Measurements from ENCODE around the gene GNG14.
"Not testable (repeated sequence)": the region's sequence is repeated elsewhere in the genome, so short reads cannot be mapped to it uniquely, and the experiment has no call there.

The GNG14 gene

GRCh38 chr19:12720851-12721655 is 33.3 kb downstream of the GNG14 start:
- peak overlapping the region; percentile 92 for H3K4me3 Mint-ChIP-seq
- peak overlapping the region; percentile 87 for H3K27ac Mint-ChIP-seq
- peaks cover 56% of the 10 kb centered on the region for H3K36me3 Mint-ChIP-seq (ENCODE audit: low read depth)
- H3K4me1 Mint-ChIP-seq (ENCODE audit: low read depth), result peaks cover 41% of the 10 kb centered on the region
- H3K27me3 Mint-ChIP-seq, result no peaks in the 10 kb centered on the region
- no peaks in the 10 kb centered on the region for H3K9me3 Mint-ChIP-seq

GRCh38 chr19:12721656-12722565 is 34.1 kb downstream of the GNG14 start:
- Mint-ChIP-seq H3K27ac (peak overlapping the region; percentile 94), H3K4me3 (peak overlapping the region; percentile 97), H3K36me3 (ENCODE audit: low read depth) (peaks cover 53% of the 10 kb centered on the region), H3K9me3 (no peaks in the 10 kb centered on the region), H3K4me1 (ENCODE audit: low read depth) (peaks cover 44% of the 10 kb centered on the region), H3K27me3 (no peaks in the 10 kb centered on the region)

GRCh38 chr19:12722566-12723380 is 35.0 kb downstream of the GNG14 start:
- peak overlapping the region; percentile 97 for H3K4me3 Mint-ChIP-seq
- peaks cover 55% of the 10 kb centered on the region for H3K36me3 Mint-ChIP-seq (ENCODE audit: low read depth)
- peak overlapping the region; percentile 94 for H3K27ac Mint-ChIP-seq
- no peaks in the 10 kb centered on the region for H3K27me3 Mint-ChIP-seq
- no peaks in the 10 kb centered on the region for H3K9me3 Mint-ChIP-seq
- peaks cover 44% of the 10 kb centered on the region for H3K4me1 Mint-ChIP-seq (ENCODE audit: low read depth)

GRCh38 chr19:12723381-12723640 is 35.5 kb downstream of the GNG14 start:
- peak overlapping the region; percentile 97 for H3K4me3 Mint-ChIP-seq
- peaks cover 43% of the 10 kb centered on the region for H3K4me1 Mint-ChIP-seq (ENCODE audit: low read depth)
- H3K27ac Mint-ChIP-seq, result peak overlapping the region; percentile 94
- no peaks in the 10 kb centered on the region for H3K9me3 Mint-ChIP-seq
- no peaks in the 10 kb centered on the region for H3K27me3 Mint-ChIP-seq
- H3K36me3 Mint-ChIP-seq (ENCODE audit: low read depth), result peaks cover 57% of the 10 kb centered on the region

- Mint-ChIP-seq H3K27ac (peak within 1 kb of the TSS; percentile 94), H3K9me3 (no peaks in the 10 kb centered on the region), H3K27me3 (no peaks in the 10 kb centered on the region), H3K4me3 (peak within 1 kb of the TSS; percentile 97), H3K36me3 (ENCODE audit: low read depth) (peaks cover 56% of the 10 kb centered on the region), H3K4me1 (ENCODE audit: low read depth) (peaks cover 38% of the 10 kb centered on the region)
Measured at GRCh38 chr19:12723641-12724426, 36.0 kb downstream of the GNG14 start, which contains the start of gene TNPO2. TSS of gene TNPO2 (minus strand) at chr19:12723932. CDS start at chr19:12720977, 2,955 bp downstream.

GRCh38 chr19:12725612-12726011 is 37.8 kb downstream of the GNG14 start:
- not testable (repeated sequence) for H3K4me3 Mint-ChIP-seq, H3K9me3 Mint-ChIP-seq, H3K27ac Mint-ChIP-seq, H3K27me3 Mint-ChIP-seq
- peaks cover 35% of the 10 kb centered on the region for H3K4me1 Mint-ChIP-seq (ENCODE audit: low read depth)
- H3K36me3 Mint-ChIP-seq (ENCODE audit: low read depth), result peaks cover 55% of the 10 kb centered on the region

GRCh38 chr19:12726988-12727316 is 39.2 kb downstream of the GNG14 start:
- Mint-ChIP-seq H3K36me3 (ENCODE audit: low read depth) (peaks cover 49% of the 10 kb centered on the region), H3K4me1 (ENCODE audit: low read depth) (peaks cover 30% of the 10 kb centered on the region), H3K9me3 (no peaks in the 10 kb centered on the region), H3K27me3 (no peaks in the 10 kb centered on the region), H3K4me3 (no peak overlapping the region), H3K27ac (no peak overlapping the region)

GRCh38 chr19:12727745-12728433 is 40.1 kb downstream of the GNG14 start:
- H3K36me3 Mint-ChIP-seq (ENCODE audit: low read depth), result peaks cover 50% of the 10 kb centered on the region
- H3K4me3 Mint-ChIP-seq, result no peak overlapping the region
- H3K27me3 Mint-ChIP-seq, result no peaks in the 10 kb centered on the region
- H3K4me1 Mint-ChIP-seq (ENCODE audit: low read depth), result peaks cover 33% of the 10 kb centered on the region
- no peak overlapping the region for H3K27ac Mint-ChIP-seq
- no peaks in the 10 kb centered on the region for H3K9me3 Mint-ChIP-seq

- Mint-ChIP-seq H3K36me3 (ENCODE audit: low read depth) (peaks cover 47% of the 10 kb centered on the region), H3K27ac (peak overlapping the region; percentile 69), H3K4me3 (no peak overlapping the region), H3K9me3 (no peaks in the 10 kb centered on the region), H3K27me3 (no peaks in the 10 kb centered on the region), H3K4me1 (ENCODE audit: low read depth) (peaks cover 35% of the 10 kb centered on the region)
Measured at GRCh38 chr19:12730064-12730463, 42.3 kb downstream of the GNG14 start.

- H3K27ac Mint-ChIP-seq, result no peak overlapping the region
- H3K27me3 Mint-ChIP-seq, result no peaks in the 10 kb centered on the region
- peaks cover 37% of the 10 kb centered on the region for H3K4me1 Mint-ChIP-seq (ENCODE audit: low read depth)
- no peaks in the 10 kb centered on the region for H3K9me3 Mint-ChIP-seq
- peaks cover 46% of the 10 kb centered on the region for H3K36me3 Mint-ChIP-seq (ENCODE audit: low read depth)
- H3K4me3 Mint-ChIP-seq, result no peak overlapping the region
Measured at GRCh38 chr19:12731337-12731736, 43.5 kb downstream of the GNG14 start.

GRCh38 chr19:12733369-12734214 is 45.8 kb downstream of the GNG14 start:
- H3K27me3 Mint-ChIP-seq, result no peaks in the 10 kb centered on the region
- H3K9me3 Mint-ChIP-seq, result no peaks in the 10 kb centered on the region
- H3K36me3 Mint-ChIP-seq (ENCODE audit: low read depth), result peaks cover 32% of the 10 kb centered on the region
- H3K4me3 Mint-ChIP-seq, result peak overlapping the region; percentile 88
- peak overlapping the region; percentile 91 for H3K27ac Mint-ChIP-seq
- peaks cover 53% of the 10 kb centered on the region for H3K4me1 Mint-ChIP-seq (ENCODE audit: low read depth)

GRCh38 chr19:12736995-12737834 is 49.4 kb downstream of the GNG14 start, which contains the start of gene GET3:
TSS of gene GET3 (plus strand) at chr19:12737497. CDS start at chr19:12737506, 9 bp downstream.
- H3K27me3 Mint-ChIP-seq, result no peaks in the 10 kb centered on the region
- peaks cover 32% of the 10 kb centered on the region for H3K36me3 Mint-ChIP-seq (ENCODE audit: low read depth)
- peak within 1 kb of the TSS; percentile 100 for H3K27ac Mint-ChIP-seq
- H3K4me3 Mint-ChIP-seq, result peak within 1 kb of the TSS; percentile 100
- H3K9me3 Mint-ChIP-seq, result no peaks in the 10 kb centered on the region
- peaks cover 44% of the 10 kb centered on the region for H3K4me1 Mint-ChIP-seq (ENCODE audit: low read depth)

All from stimulated activated naive CD8-positive, alpha-beta T cell treated with anti-CD3 and anti-CD28 coated beads, Interleukin-15, Interleukin-2, amounts not matched to agents 100 ng/mL and 50 ng/mL, for 24 hours (primary cell).